Stomach (tissue), 9 donors: ENCODE data around the gene EIF2B1. TPM values are rescaled to one million over a fixed set of nuclear protein-coding genes. Genes with fewer than 3 reads are reported as not detected.

Experiments used
- DNase-seq, 2 donors: peaks; one replicate each; pipeline versions ENCODE4 v3.0.0 to v3.0.0-alpha.2; 2013 to 2019
- H3K27ac ChIP-seq, 5 donors: fragments of 200-600 bp in 4 of 5; sonication (generic) in 4 of 5; one replicate each; pipeline ENCODE4 v1.5.1; 2013 to 2019; ENCODE audit warnings: mild to moderate bottlenecking in 1 of 5, moderate library complexity in 1 of 5
- H3K27me3 ChIP-seq, 3 donors: fragments of 200-600 bp; sonication (generic); one replicate each; pipeline ENCODE4 v1.5.1; 2017 to 2019; ENCODE audit warnings: mixed run types in 1 of 3
- H3K36me3 ChIP-seq, 4 donors: fragments of 200-600 bp; sonication (generic); 1 replicate in 3 of 4; 2 replicates in 1 of 4; pipeline ENCODE4 v1.5.1; 2016 to 2019
- H3K4me1 ChIP-seq, 4 donors: fragments of 200-600 bp; sonication (generic); one replicate each; pipeline ENCODE4 v1.5.1; 2016 to 2019
- H3K4me3 ChIP-seq, 4 donors: fragments of 200-600 bp; sonication (generic) in 3 of 4; one replicate each; pipeline ENCODE4 v1.5.1; 2016 to 2019; ENCODE audit warnings: mild to moderate bottlenecking in 1 of 4
- H3K9me3 ChIP-seq, 4 donors: fragments of 200-600 bp; sonication (generic); one replicate each; pipeline ENCODE4 v1.5.1; 2016 to 2019
- CTCF ChIP-seq, 7 experiments: fragments of 450-650 bp in 4 of 7; fragments of 200-600 bp in 3 of 7; sonication (generic) in 3 of 7; IDR thresholded peaks; one replicate each; pipeline ENCODE4 v1.5.1; 2016 to 2019; ENCODE audit warnings: antibody characterized with exemption in 7 of 7, control low read depth in 2 of 7, mild to moderate bottlenecking in 1 of 7
- EP300 ChIP-seq: sonication (generic); formaldehyde crosslinking; IDR thresholded peaks from one replicate; pipeline ENCODE4 v1.6.1; 2017; ENCODE audit warnings: antibody characterized with exemption
- POLR2A ChIP-seq, 4 donors: fragments of 450-650 bp; IDR thresholded peaks; one replicate each; pipeline ENCODE4 v1.6.1; 2016; ENCODE audit warnings: antibody characterized with exemption in 4 of 4, control low read depth in 2 of 4, mild to moderate bottlenecking in 1 of 4, moderate library complexity in 1 of 4
- POLR2AphosphoS5 ChIP-seq, 3 donors: sonication (generic); formaldehyde crosslinking; IDR thresholded peaks; one replicate each; pipeline ENCODE4 v1.6.1; 2016; ENCODE audit warnings: antibody characterized with exemption in 3 of 3
- WGBS, 5 donors: extraction: QIAGEN DNeasy Blood & Tissue Kit in 3 of 5; methylation state at CpG; one replicate each; pipeline versions ENCODE4 v1.1.5 to v1.1.7; 2013 to 2018; 5-methylcytosine and 5-hydroxymethylcytosine counted together
- intact Hi-C: fragments of 100-400 bp; cut with DNase I; formaldehyde crosslinking; loops from one replicate; pipeline ENCODE4 v1.15.1; 2023; ENCODE audit warnings: low total_unique reads
- polyA plus RNA-seq, 3 donors: library from polyadenylated mRNA; stranded (reverse); fragments of 200-250 nt; gene quantifications; one replicate each; pipeline ENCODE4 v1.2.3, GENCODE V29; 2013
- total RNA-seq, 5 donors: library from RNA; depleted of rRNA; stranded (reverse); fragments of >200 nt; gene quantifications; one replicate each; pipeline versions ENCODE4 v1.1.0 to v1.2.3, GENCODE V29; 2014 to 2016
- donor health status: healthy with polysubstance abuse.
- donor health status: Bipolar disorder and iron deficiency.
- donor health status: healthy.

EIF2B1 gene
- total and polyA plus RNA-seq, 8 donors = 20.0 to 194 (median 39.6) TPM

- no peak for DNase-seq
- intact Hi-C loops = no loop called here
- Histone ChIP-seq H3K27ac (no peak overlapping the region), H3K36me3 (peaks cover 26 to 78% (median 74%) of the 10 kb centered on the region in 4 donors), H3K27me3 (no peaks in the 10 kb centered on the region), H3K4me1 (peaks cover 4 to 8% (median 5%) of the 10 kb centered on the region in 4 donors), H3K4me3 (no peak overlapping the region), H3K9me3 (no peaks in the 10 kb centered on the region)
- TF ChIP-seq POLR2AphosphoS5 (IDR thresholded peaks at IDR 0.05) (no peak), CTCF (IDR thresholded peaks at IDR 0.05) (no peak), POLR2A (IDR thresholded peaks at IDR 0.05) (no peak), EP300 (no peak)
- 91 to 96% (median 94%) methylated on average over 9 of the region's 9 CpGs for WGBS, 5 donors
Observed at GRCh38 chr12:123676616-123677320, 43.3 kb upstream of the EIF2B1 start.

- no peak for DNase-seq
- no peak for TF ChIP-seq POLR2A (IDR thresholded peaks at IDR 0.05)
- no peak for TF ChIP-seq POLR2AphosphoS5 (IDR thresholded peaks at IDR 0.05)
- TF ChIP-seq EP300 = no peak
- no peak for TF ChIP-seq CTCF (IDR thresholded peaks at IDR 0.05)
- no peaks in the 10 kb centered on the region for H3K27me3 ChIP-seq
- 94 to 100% (median 100%) methylated on average over 1 of the region's 1 CpG for WGBS, 5 donors
- peaks cover 18 to 64% (median 60%) of the 10 kb centered on the region in 4 donors for H3K36me3 ChIP-seq
- no peak overlapping the region for H3K4me3 ChIP-seq
- no peak overlapping the region for H3K27ac ChIP-seq
- peaks cover 8 to 18% (median 13%) of the 10 kb centered on the region in 4 donors for H3K4me1 ChIP-seq
- H3K9me3 ChIP-seq = no peaks in the 10 kb centered on the region
- intact Hi-C loops = no loop called here
Observed at GRCh38 chr12:123675436-123675835, 42.0 kb upstream of the EIF2B1 start.

GRCh38 chr12:123671876-123672275 is 38.4 kb upstream of the EIF2B1 start:
- Histone ChIP-seq H3K27me3 (no peaks in the 10 kb centered on the region), H3K9me3 (no peaks in the 10 kb centered on the region), H3K27ac (no peak overlapping the region), H3K4me3 (peak overlapping the region; percentile 74 to 99 (median 88)), H3K36me3 (peaks cover 10 to 35% (median 31%) of the 10 kb centered on the region in 4 donors), H3K4me1 (peaks cover 8 to 20% (median 13%) of the 10 kb centered on the region in 4 donors)
- TF ChIP-seq POLR2A (IDR thresholded peaks at IDR 0.05) (no peak), POLR2AphosphoS5 (IDR thresholded peaks at IDR 0.05) (no peak), CTCF (IDR thresholded peaks at IDR 0.05) (no peak), EP300 (no peak)
- intact Hi-C loops = no loop called here
- 70 to 77% (median 73%) methylated on average over 6 of the region's 6 CpGs for WGBS, 5 donors
- DNase-seq = no peak

- Histone ChIP-seq H3K27me3 (no peaks in the 10 kb centered on the region), H3K27ac (peak within 1 kb of the TSS in 3 of 5 donors; percentile 16 to 78 (median 52)), H3K36me3 (peaks cover 10 to 28% (median 26%) of the 10 kb centered on the region in 4 donors), H3K9me3 (no peaks in the 10 kb centered on the region), H3K4me1 (peaks cover 8 to 20% (median 13%) of the 10 kb centered on the region in 4 donors), H3K4me3 (peak within 1 kb of the TSS; percentile 74 to 99 (median 88))
- 1 to 2% (median 1%) methylated on average over 24 to 53 of the region's 53 CpGs for WGBS, 5 donors
- intact Hi-C loops = no loop called here
- TF ChIP-seq EP300 = no peak
- peak in 1 of 3 donors; percentile 54 for TF ChIP-seq POLR2AphosphoS5 (IDR thresholded peaks at IDR 0.05)
- peak; percentile 97 for DNase-seq
Observed at GRCh38 chr12:123670882-123671728, 37.6 kb upstream of the EIF2B1 start, which contains the start of gene TCTN2. Gene TCTN2 (plus strand): TSS chr12:123671113. CDS start chr12:123671241, 128 bp downstream.
